ENCODE results near the gene MESD.

Gene MESD

GRCh38 chr15:80937718-80938117, 51.9 kb downstream of the MESD start:
- ATAC-seq (no peak), DNase-seq (no peak)

GRCh38 chr15:80936288-80937078, 53.1 kb downstream of the MESD start:
- DNase-seq (no peak), ATAC-seq (no peak)

- ATAC-seq (peak; percentile 9), DNase-seq (no peak)
Observed at GRCh38 chr15:80934761-80935221, 54.8 kb downstream of the MESD start.

GRCh38 chr15:80932989-80933388, 56.6 kb downstream of the MESD start:
- DNase-seq (no peak), ATAC-seq (no peak)

- DNase-seq (no peak), ATAC-seq (no peak)
Observed at GRCh38 chr15:80932513-80932815, 57.2 kb downstream of the MESD start.

GRCh38 chr15:80931721-80932512, 57.7 kb downstream of the MESD start:
- ATAC-seq (no peak), DNase-seq (no peak)

- ATAC-seq, result no peak
Observed at GRCh38 chr15:80931191-80931590, 58.4 kb downstream of the MESD start.

GRCh38 chr15:80929689-80930088, 59.9 kb downstream of the MESD start:
- ATAC-seq, result no peak
- DNase-seq, result no peak

More at GRCh38 chr15:80931191-80931590, 58.4 kb downstream of the MESD start:
- no peak for DNase-seq

GRCh38 chr15:80929225-80929624, 60.4 kb downstream of the MESD start:
- DNase-seq (no peak), ATAC-seq (no peak)

GRCh38 chr15:80926126-80926525, 63.5 kb downstream of the MESD start:
- no peak for DNase-seq
- ATAC-seq, result no peak

- ATAC-seq (no peak), DNase-seq (no peak)
Observed at GRCh38 chr15:80925597-80926059, 64.0 kb downstream of the MESD start.

- no peak for ATAC-seq
Observed at GRCh38 chr15:80924278-80924677, 65.3 kb downstream of the MESD start.

GRCh38 chr15:80923668-80924067, 66.0 kb downstream of the MESD start:
- ATAC-seq, result peak; percentile 62
- DNase-seq, result no peak

More at GRCh38 chr15:80924278-80924677, 65.3 kb downstream of the MESD start:
- DNase-seq, result no peak

GRCh38 chr15:80921736-80922410, 67.7 kb downstream of the MESD start:
- no peak for ATAC-seq

GRCh38 chr15:80920271-80920699, 69.3 kb downstream of the MESD start:
- DNase-seq, result peak; percentile 24
- peak; percentile 85 for ATAC-seq

More at GRCh38 chr15:80921736-80922410, 67.7 kb downstream of the MESD start:
- no peak for DNase-seq

- no peak for DNase-seq
- ATAC-seq, result no peak
Observed at GRCh38 chr15:80918196-80918783, 71.3 kb downstream of the MESD start.

- no peak for DNase-seq
Observed at GRCh38 chr15:80916056-80916455, 73.6 kb downstream of the MESD start.

GRCh38 chr15:80915472-80915871, 74.1 kb downstream of the MESD start:
- no peak for ATAC-seq
- DNase-seq, result no peak

More at GRCh38 chr15:80916056-80916455, 73.6 kb downstream of the MESD start:
- ATAC-seq, result no peak

GRCh38 chr15:80913541-80913940, 76.1 kb downstream of the MESD start:
- DNase-seq (no peak), ATAC-seq (no peak)

GRCh38 chr15:80912673-80913072, 76.9 kb downstream of the MESD start:
- DNase-seq (no peak), ATAC-seq (no peak)

GRCh38 chr15:80911821-80912220, 77.8 kb downstream of the MESD start:
- ATAC-seq (no peak), DNase-seq (no peak)

- DNase-seq (no peak), ATAC-seq (no peak)
Observed at GRCh38 chr15:80906159-80906766, 83.4 kb downstream of the MESD start.

Measured in stimulated activated naive CD8-positive, alpha-beta T cell treated with anti-CD3 and anti-CD28 coated beads, Interleukin-15, Interleukin-2, amounts not matched to agents 100 U/mL and 50 U/mL, for 24 hours (primary cell).